ENCODE data around the gene ANKUB1. TPM values are rescaled to one million over a fixed set of nuclear protein-coding genes. Genes with fewer than 3 reads are reported as not detected.

The ANKUB1 gene
- total RNA-seq, 2 experiments from 2014 or later = not detected

DNA sequence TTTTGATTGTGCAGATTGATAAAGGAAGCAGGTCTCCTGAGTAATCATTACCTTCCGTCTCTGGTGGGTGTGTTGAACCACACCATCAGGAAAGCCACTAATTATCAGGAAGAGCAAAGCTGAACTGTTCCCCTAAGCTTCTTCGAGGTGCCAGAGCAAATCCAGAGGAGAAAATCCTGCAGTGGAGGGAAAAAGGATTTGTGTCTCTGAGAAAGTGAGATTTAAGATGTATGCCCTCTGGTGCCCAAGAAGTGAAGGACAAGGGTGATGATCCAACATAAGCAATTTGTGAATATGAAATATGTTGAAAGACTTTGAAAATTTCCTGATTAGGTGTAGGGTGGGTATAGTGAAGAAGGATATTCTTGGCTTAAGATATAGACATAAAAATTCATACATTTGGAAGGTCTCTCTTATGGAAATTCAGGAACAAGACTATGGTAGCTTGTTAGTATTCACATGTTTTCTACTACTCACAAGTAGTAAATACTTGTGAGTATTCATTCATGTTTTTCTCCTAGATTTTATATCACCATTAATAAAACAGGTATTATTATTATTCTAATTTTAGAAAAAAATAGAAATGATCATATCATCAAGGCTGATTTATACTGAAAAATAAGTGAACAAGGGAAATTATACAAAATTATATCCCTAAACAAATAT lies 74.8 kb downstream of the ANKUB1 start:
- no peaks in the 10 kb centered on the region for H3K4me1 ChIP-seq (ENCODE audit: insufficient read depth, low read length)
- no peak overlapping the region for H3K27ac ChIP-seq (ENCODE audit: low read depth in 1 of 2, low read length in 2 of 2)
- Mint-ChIP-seq H3K4me1 (ENCODE audit: low read depth) (no peaks in the 10 kb centered on the region), H3K9me3 (peaks cover 2% of the 10 kb centered on the region), H3K27ac (no peak overlapping the region), H3K4me3 (no peak overlapping the region), H3K27me3 (no peaks in the 10 kb centered on the region), H3K36me3 (ENCODE audit: low read depth) (peaks cover 6% of the 10 kb centered on the region)
- peak; percentile 39 for TF ChIP-seq CTCF (IDR thresholded peaks at IDR 0.05)
- no peaks in the 10 kb centered on the region for H3K36me3 ChIP-seq (ENCODE audit: insufficient read depth, low read length)
- peaks cover 0 to 6% of the 10 kb centered on the region in 2 experiments for H3K9me3 ChIP-seq (ENCODE audit: control insufficient read depth in 1 of 2, insufficient read depth in 1 of 2, low read length in 2 of 2)
- ATAC-seq (ENCODE audit: poor library complexity) (no peak), DNase-seq (peak in 4 of 14 experiments; percentile 15 to 45 (median 34))
- intact Hi-C loops (cut with DNase I, micrococcal nuclease) = loop anchor here (1.0 to 10.0 kb wide), 3 partner anchors 203 to 599 kb away; no protein-coding TSS in a partner anchor
- POLR2A ChIA-PET = no interaction called here
- CTCF ChIA-PET = interaction anchor here (0.5 to 1.0 kb wide), 3 partner anchors 30 to 597 kb away, joined by 3 to 5 read pairs (median 3); no protein-coding TSS in a partner anchor
- H3K27me3 ChIP-seq (ENCODE audit: control insufficient read depth in 1 of 2, insufficient read depth in 2 of 2, low read length in 2 of 2) = no peaks in the 10 kb centered on the region
- no peak overlapping the region for H3K4me3 ChIP-seq (ENCODE audit: low read length)

- H3K4me3 ChIP-seq (ENCODE audit: low read length) = no peak overlapping the region
- H3K4me3 Mint-ChIP-seq = no peak overlapping the region
- ATAC-seq (ENCODE audit: poor library complexity) = no peak
Measured at GRCh38 chr3:149716984-149717383, 75.4 kb downstream of the ANKUB1 start.

GRCh38 chr3:149715247-149715646 lies 77.1 kb downstream of the ANKUB1 start:
- H3K27ac Mint-ChIP-seq = no peak overlapping the region
- Histone ChIP-seq H3K27me3 (ENCODE audit: control insufficient read depth in 1 of 2, insufficient read depth in 2 of 2, low read length in 2 of 2) (no peaks in the 10 kb centered on the region), H3K4me3 (ENCODE audit: low read length) (no peak overlapping the region), H3K9me3 (ENCODE audit: control insufficient read depth in 1 of 2, insufficient read depth in 1 of 2, low read length in 2 of 2) (no peaks in the 10 kb centered on the region), H3K4me1 (ENCODE audit: insufficient read depth, low read length) (no peaks in the 10 kb centered on the region), H3K27ac (ENCODE audit: low read depth in 1 of 2, low read length in 2 of 2) (no peak overlapping the region), H3K36me3 (ENCODE audit: insufficient read depth, low read length) (no peaks in the 10 kb centered on the region)
- no peaks in the 10 kb centered on the region for H3K4me1 Mint-ChIP-seq (ENCODE audit: low read depth)
- intact Hi-C loops (cut with DNase I, micrococcal nuclease) = loop anchor here in 1 of 2 experiments (10.0 kb wide), 1 partner anchor 200 kb away; no protein-coding TSS in a partner anchor
- H3K4me3 Mint-ChIP-seq = no peak overlapping the region
- no peaks in the 10 kb centered on the region for H3K9me3 Mint-ChIP-seq
- H3K36me3 Mint-ChIP-seq (ENCODE audit: low read depth) = no peaks in the 10 kb centered on the region
- no peak for ATAC-seq (ENCODE audit: poor library complexity)
- CTCF ChIA-PET = no interaction called here
- TF ChIP-seq CTCF (IDR thresholded peaks at IDR 0.05) = no peak
- POLR2A ChIA-PET = no interaction called here
- DNase-seq = no peak
- H3K27me3 Mint-ChIP-seq = no peaks in the 10 kb centered on the region

More at GRCh38 chr3:149716984-149717383, 75.4 kb downstream of the ANKUB1 start:
- no peak for TF ChIP-seq CTCF (IDR thresholded peaks at IDR 0.05)
- Histone ChIP-seq H3K9me3 (ENCODE audit: control insufficient read depth in 1 of 2, insufficient read depth in 1 of 2, low read length in 2 of 2) (peaks cover 0 to 6% of the 10 kb centered on the region in 2 experiments), H3K27ac (ENCODE audit: low read depth in 1 of 2, low read length in 2 of 2) (no peak overlapping the region), H3K27me3 (ENCODE audit: control insufficient read depth in 1 of 2, insufficient read depth in 2 of 2, low read length in 2 of 2) (no peaks in the 10 kb centered on the region), H3K4me1 (ENCODE audit: insufficient read depth, low read length) (no peaks in the 10 kb centered on the region), H3K36me3 (ENCODE audit: insufficient read depth, low read length) (no peaks in the 10 kb centered on the region)
- H3K27ac Mint-ChIP-seq = no peak overlapping the region
- CTCF ChIA-PET = interaction anchor here (0.5 to 1.0 kb wide), 2 partner anchors 529 to 597 kb away, joined by 3 to 5 read pairs; no protein-coding TSS in a partner anchor
- POLR2A ChIA-PET = no interaction called here
- H3K9me3 Mint-ChIP-seq = peaks cover 2% of the 10 kb centered on the region
- no peak for DNase-seq
- no peaks in the 10 kb centered on the region for H3K27me3 Mint-ChIP-seq
- H3K4me1 Mint-ChIP-seq (ENCODE audit: low read depth) = no peaks in the 10 kb centered on the region
- H3K36me3 Mint-ChIP-seq (ENCODE audit: low read depth) = peaks cover 4% of the 10 kb centered on the region
- intact Hi-C loops (cut with DNase I, micrococcal nuclease) = loop anchor here (1.0 to 10.0 kb wide), 3 partner anchors 202 to 598 kb away; no protein-coding TSS in a partner anchor

All from CD4-positive, alpha-beta T cell (primary cell).